Karpas-422 (cell line): ENCODE measurements around the gene MCM5. TPM values are rescaled to one million over a fixed set of nuclear protein-coding genes. Genes with fewer than 3 reads are reported as not detected.
"Not testable (repeated sequence)": the region's sequence is repeated elsewhere in the genome, so short reads cannot be mapped to it uniquely, and the experiment has no call there.

ENCODE experiments used
- DNase-seq: peaks from one replicate; pipeline ENCODE4 v3.0.0-alpha.2; 2015
- H2AFZ ChIP-seq: fragments of 200-600 bp; sonication (generic); 2 replicates; pipeline ENCODE4 v1.6.1; 2014; ENCODE audit warnings: antibody characterized with exemption, low read length, mixed read lengths
- H3K27ac ChIP-seq: fragments of 200-600 bp; sonication (generic); 2 replicates; pipeline ENCODE4 v1.5.1; 2014; ENCODE audit warnings: mild to moderate bottlenecking, low read length, moderate library complexity
- H3K27me3 ChIP-seq: fragments of 200-600 bp; sonication (generic); 2 replicates; pipeline ENCODE4 v1.6.1; 2014; ENCODE audit warnings: low read length, mixed read lengths
- H3K36me3 ChIP-seq: fragments of 200-600 bp; sonication (generic); 2 replicates; pipeline ENCODE4 v1.6.1; 2014; ENCODE audit warnings: low read length, mixed read lengths; ENCODE audit not compliant: insufficient read depth
- H3K4me1 ChIP-seq: fragments of 200-600 bp; sonication (generic); 2 replicates; pipeline ENCODE4 v1.6.1; 2014; ENCODE audit warnings: mild to moderate bottlenecking, low read length, mixed read lengths
- H3K4me2 ChIP-seq: fragments of 200-600 bp; sonication (generic); 2 replicates; pipeline ENCODE4 v1.6.1; 2014; ENCODE audit warnings: low read length, low read depth, mild to moderate bottlenecking; ENCODE audit not compliant: poor library complexity, severe bottlenecking
- H3K4me3 ChIP-seq: fragments of 200-600 bp; sonication (generic); 2 replicates; pipeline ENCODE4 v1.5.1; 2014; ENCODE audit warnings: mild to moderate bottlenecking, antibody characterized with exemption, low read length, mixed read lengths
- H3K79me2 ChIP-seq: fragments of 200-600 bp; sonication (generic); 2 replicates; pipeline ENCODE4 v1.6.1; 2014; ENCODE audit warnings: mild to moderate bottlenecking, low read length, mixed read lengths
- H3K9ac ChIP-seq: fragments of 200-600 bp; sonication (generic); 2 replicates; pipeline ENCODE4 v1.6.0; 2014; ENCODE audit warnings: low read length
- H3K9me2 ChIP-seq: fragments of 200-600 bp; sonication (generic), shearing (Covaris generic); replicated peaks from 2 replicates; pipeline ENCODE4 v1.6.0; 2014; ENCODE audit warnings: mild to moderate bottlenecking, low read length, moderate library complexity; ENCODE audit not compliant: insufficient read depth
- H3K9me3 ChIP-seq: fragments of 300-700, 200-600 bp; sonication (generic); 2 replicates; pipeline ENCODE4 v1.6.1; 2014; ENCODE audit warnings: low read length, mixed read lengths
- H4K20me1 ChIP-seq: fragments of 200-600 bp; sonication (generic); 2 replicates; pipeline ENCODE4 v1.6.1; 2014; ENCODE audit warnings: mild to moderate bottlenecking, antibody characterized with exemption, low read length, low read depth; ENCODE audit not compliant: insufficient read depth
- total RNA-seq: library from RNA; depleted of rRNA; stranded (reverse); fragments of >200 nt; shearing (Covaris generic); gene quantifications from 2 replicates; pipeline ENCODE4 v1.2.3, GENCODE V29; 2014; ENCODE audit warnings: low replicate concordance

Gene MCM5
- total RNA-seq, 1 experiment from 2014 or later = 83.7 TPM

DNA sequence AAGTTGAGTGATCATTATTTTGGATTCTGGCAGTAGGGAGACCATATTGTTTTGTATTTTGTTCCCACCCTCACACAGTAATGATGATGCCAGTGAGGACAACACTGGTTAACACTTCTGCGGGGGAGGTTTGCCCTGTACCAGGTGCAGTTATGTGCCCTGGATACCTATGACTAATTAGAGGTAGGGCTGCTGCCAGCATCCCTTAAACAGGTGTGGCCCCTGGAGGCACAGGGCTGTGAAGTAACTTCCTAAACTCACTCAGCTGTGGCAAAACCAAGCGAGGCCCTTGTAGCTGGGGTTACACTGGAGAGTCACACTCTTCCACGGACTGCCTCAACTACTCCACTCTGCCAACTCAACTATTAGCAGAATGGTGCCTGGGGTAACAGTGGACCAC, 64.5 kb downstream of the MCM5 start:
- peak; percentile 54 for DNase-seq
- no peaks in the 10 kb centered on the region for H3K9me2 ChIP-seq
- no peaks in the 10 kb centered on the region for H3K36me3 ChIP-seq
- no peak overlapping the region for H2AFZ ChIP-seq
- no peak overlapping the region for H3K4me2 ChIP-seq
- no peak overlapping the region for H3K4me3 ChIP-seq
- no peaks in the 10 kb centered on the region for H3K27me3 ChIP-seq
- no peaks in the 10 kb centered on the region for H4K20me1 ChIP-seq
- H3K79me2 ChIP-seq = no peaks in the 10 kb centered on the region
- H3K9ac ChIP-seq = no peak overlapping the region
- H3K9me3 ChIP-seq = no peaks in the 10 kb centered on the region
- peaks cover 10% of the 10 kb centered on the region for H3K4me1 ChIP-seq
- H3K27ac ChIP-seq = no peak overlapping the region

DNA sequence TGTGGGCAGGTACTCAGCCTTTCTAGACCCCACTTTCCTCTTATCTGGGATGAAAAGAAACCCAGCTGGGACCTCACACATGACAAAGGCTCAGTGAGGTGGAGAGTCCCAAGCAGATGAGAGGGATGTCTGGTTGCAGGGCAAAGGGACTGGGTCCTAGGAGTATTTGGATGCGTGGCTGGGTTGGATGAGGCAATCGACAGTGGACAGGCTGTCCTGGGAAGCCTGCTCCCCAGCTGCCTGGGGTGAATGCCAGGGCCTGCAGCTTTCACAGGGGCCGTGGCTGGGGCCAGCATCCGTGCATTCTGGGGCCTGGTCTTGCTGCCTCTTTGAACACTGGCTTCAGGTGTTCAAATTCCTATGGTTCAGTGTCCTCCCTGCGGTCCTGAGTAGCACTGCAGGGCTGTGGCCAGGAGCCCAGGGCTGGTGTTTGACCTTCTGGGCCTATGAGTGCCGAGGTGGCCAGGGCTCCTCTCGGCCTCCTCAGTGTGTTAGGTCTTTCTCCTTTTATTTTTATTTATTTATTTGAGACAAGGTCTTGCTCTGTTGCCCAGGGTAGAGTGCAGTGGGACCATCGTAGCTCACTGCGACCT, 65.3 kb downstream of the MCM5 start:
- Histone ChIP-seq H4K20me1 (no peaks in the 10 kb centered on the region), H3K27ac (no peak overlapping the region), H3K36me3 (no peaks in the 10 kb centered on the region), H3K4me3 (no peak overlapping the region), H3K9me2 (no peaks in the 10 kb centered on the region), H3K9ac (no peak overlapping the region), H3K79me2 (no peaks in the 10 kb centered on the region), H3K27me3 (no peaks in the 10 kb centered on the region), H2AFZ (no peak overlapping the region), H3K9me3 (no peaks in the 10 kb centered on the region), H3K4me1 (peaks cover 10% of the 10 kb centered on the region), H3K4me2 (no peak overlapping the region)
- no peak for DNase-seq

DNA sequence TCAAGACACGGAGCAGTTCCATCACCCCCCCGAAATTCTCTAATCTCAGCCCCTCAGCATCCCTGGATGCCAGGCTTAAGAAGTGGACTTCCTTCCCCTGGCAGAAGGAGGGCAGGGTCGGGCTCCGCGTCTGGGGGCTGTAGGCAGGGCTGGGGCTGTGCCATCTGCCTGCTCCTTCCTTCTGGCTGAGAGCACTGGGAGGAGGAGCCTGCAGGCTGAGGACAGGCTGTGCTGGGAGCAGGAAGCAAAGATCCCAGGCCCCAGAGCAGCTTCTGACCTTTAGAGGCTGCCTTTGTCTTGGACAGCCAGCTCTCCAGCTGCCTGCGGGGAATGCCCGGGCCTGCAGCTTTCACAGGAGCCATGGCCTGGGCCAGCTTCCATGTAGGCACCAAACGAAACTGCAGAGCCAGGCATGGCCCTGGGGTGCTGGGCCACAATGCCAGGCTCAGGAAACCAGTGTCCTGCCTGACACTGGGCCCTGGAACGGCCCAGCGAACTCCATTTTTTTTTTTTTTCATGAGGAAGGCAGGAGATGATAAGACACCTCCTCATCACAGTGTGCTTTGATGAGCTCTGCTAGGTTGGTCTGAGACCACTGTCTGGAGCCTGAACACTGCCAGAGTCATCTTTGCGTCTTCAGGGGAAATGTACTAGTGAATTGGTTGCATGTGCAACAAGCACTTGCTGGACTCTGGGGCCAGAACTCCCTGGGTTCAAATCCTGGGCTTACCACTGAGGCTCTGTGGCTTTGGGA, 67.9 kb downstream of the MCM5 start:
- no peak overlapping the region for H3K4me2 ChIP-seq
- no peak overlapping the region for H3K9ac ChIP-seq
- no peak overlapping the region for H2AFZ ChIP-seq
- H3K36me3 ChIP-seq = no peaks in the 10 kb centered on the region
- no peaks in the 10 kb centered on the region for H3K79me2 ChIP-seq
- H3K9me3 ChIP-seq = no peaks in the 10 kb centered on the region
- H3K4me3 ChIP-seq = no peak overlapping the region
- no peaks in the 10 kb centered on the region for H3K9me2 ChIP-seq
- no peaks in the 10 kb centered on the region for H4K20me1 ChIP-seq
- H3K27ac ChIP-seq = no peak overlapping the region
- DNase-seq = no peak
- no peaks in the 10 kb centered on the region for H3K27me3 ChIP-seq
- H3K4me1 ChIP-seq = peaks cover 10% of the 10 kb centered on the region

DNA sequence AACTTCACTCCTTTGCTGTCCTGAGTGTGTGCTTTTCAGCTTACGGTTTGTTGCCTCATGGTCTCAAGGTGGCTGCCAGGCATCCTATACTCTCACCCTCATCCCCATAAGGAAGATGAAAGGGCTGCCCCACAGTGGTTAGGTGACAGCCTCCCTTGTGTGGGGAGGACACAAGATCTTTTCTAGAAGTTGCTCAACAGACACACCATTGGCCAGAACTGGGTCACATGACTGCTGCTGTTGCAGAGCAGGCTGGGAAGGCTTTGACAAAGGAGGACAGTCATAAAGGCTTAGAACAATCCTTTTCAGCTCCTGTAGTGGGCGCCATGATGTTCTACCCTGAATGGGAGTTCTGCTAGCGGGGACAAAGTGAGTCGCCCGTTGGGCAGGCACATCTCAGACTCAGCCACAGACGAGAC, 71.0 kb downstream of the MCM5 start:
- H3K4me2 ChIP-seq = no peak overlapping the region
- H3K9me2 ChIP-seq = no peaks in the 10 kb centered on the region
- peak; percentile 61 for DNase-seq
- no peaks in the 10 kb centered on the region for H3K79me2 ChIP-seq
- H2AFZ ChIP-seq = no peak overlapping the region
- H3K27ac ChIP-seq = no peak overlapping the region
- H3K27me3 ChIP-seq = no peaks in the 10 kb centered on the region
- H3K4me3 ChIP-seq = no peak overlapping the region
- no peaks in the 10 kb centered on the region for H3K4me1 ChIP-seq
- H3K36me3 ChIP-seq = no peaks in the 10 kb centered on the region
- no peak overlapping the region for H3K9ac ChIP-seq
- H4K20me1 ChIP-seq = no peaks in the 10 kb centered on the region
- H3K9me3 ChIP-seq = no peaks in the 10 kb centered on the region

DNA sequence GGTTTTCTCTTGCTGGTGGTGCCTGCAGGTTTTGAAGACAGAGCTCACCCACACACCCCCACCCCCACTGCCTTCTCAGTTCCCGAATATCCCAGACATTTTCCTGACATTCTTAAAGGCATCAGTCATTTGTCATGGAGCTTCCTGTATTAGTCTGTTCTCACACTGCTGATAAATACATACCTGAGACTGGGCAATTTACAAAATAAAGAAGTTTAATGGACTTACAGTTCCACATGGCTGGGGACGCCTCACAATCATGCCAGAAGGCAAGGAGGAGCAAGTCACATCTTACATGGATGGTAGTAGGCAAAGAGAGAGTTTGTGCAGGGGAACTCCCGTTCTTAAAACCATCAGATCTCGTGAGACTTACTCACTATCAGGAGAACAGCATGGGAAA, 71.6 kb downstream of the MCM5 start:
- not testable (repeated sequence) for H3K4me3 ChIP-seq, H3K4me1 ChIP-seq, H2AFZ ChIP-seq, H3K27ac ChIP-seq, H3K9me3 ChIP-seq, H3K79me2 ChIP-seq, H3K4me2 ChIP-seq, DNase-seq, H3K27me3 ChIP-seq, H3K9ac ChIP-seq, H3K9me2 ChIP-seq, H3K36me3 ChIP-seq, H4K20me1 ChIP-seq

DNA sequence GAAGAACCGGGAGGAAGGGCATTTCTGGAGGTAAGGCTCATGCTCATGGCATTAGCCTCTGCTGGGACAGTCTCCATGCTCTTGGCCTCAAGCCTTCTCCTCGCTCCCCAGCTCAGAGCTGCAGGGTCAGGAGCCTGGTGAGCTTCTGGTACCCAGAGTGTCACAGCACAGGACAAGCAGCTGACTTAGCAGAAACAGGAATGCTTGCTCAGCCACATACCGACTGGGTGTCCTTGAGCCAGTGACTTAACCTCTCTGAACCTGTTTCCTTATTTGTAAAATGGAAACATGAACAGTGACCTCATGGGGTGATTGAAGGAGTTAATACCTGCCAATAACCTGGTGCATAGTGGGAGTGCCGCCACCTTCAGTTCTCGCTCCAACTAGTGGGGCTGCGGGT, 72.5 kb downstream of the MCM5 start:
- Histone ChIP-seq H2AFZ (no peak overlapping the region), H3K9me3 (no peaks in the 10 kb centered on the region), H3K79me2 (no peaks in the 10 kb centered on the region), H3K4me1 (no peaks in the 10 kb centered on the region), H3K9me2 (no peaks in the 10 kb centered on the region), H3K27me3 (no peaks in the 10 kb centered on the region), H4K20me1 (no peaks in the 10 kb centered on the region), H3K9ac (no peak overlapping the region), H3K36me3 (no peaks in the 10 kb centered on the region), H3K27ac (no peak overlapping the region), H3K4me3 (no peak overlapping the region), H3K4me2 (no peak overlapping the region)
- no peak for DNase-seq

DNA sequence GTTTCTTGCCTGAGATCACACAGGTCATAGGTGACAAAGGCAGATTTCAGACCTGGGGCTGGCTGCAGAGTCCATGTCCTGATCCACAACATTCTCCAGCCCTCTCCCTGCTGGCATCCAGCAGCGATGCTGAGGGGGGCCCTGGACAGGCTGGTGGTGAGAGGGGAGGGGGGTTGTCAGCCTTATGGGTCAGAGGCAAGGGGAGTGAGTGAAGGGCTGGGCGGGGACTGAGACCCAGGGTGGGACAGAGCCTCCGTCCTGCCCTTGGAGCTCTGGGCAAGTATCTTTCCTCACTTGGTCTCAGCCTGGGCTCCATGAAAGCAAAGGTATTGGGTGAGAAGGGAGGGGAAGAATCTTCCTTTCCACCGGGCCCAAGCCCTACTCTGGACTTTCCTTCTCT, 74.0 kb downstream of the MCM5 start:
- no peak overlapping the region for H3K4me3 ChIP-seq
- H3K9ac ChIP-seq = no peak overlapping the region
- H2AFZ ChIP-seq = no peak overlapping the region
- no peaks in the 10 kb centered on the region for H3K27me3 ChIP-seq
- H3K4me1 ChIP-seq = no peaks in the 10 kb centered on the region
- no peak for DNase-seq
- no peak overlapping the region for H3K27ac ChIP-seq
- no peaks in the 10 kb centered on the region for H3K9me2 ChIP-seq
- no peaks in the 10 kb centered on the region for H3K79me2 ChIP-seq
- H3K36me3 ChIP-seq = no peaks in the 10 kb centered on the region
- no peaks in the 10 kb centered on the region for H4K20me1 ChIP-seq
- no peaks in the 10 kb centered on the region for H3K9me3 ChIP-seq
- no peak overlapping the region for H3K4me2 ChIP-seq
